Gastroesophageal sphincter (tissue), 4 donors: ENCODE measurements around the gene ZNF485. TPM values are rescaled to one million over a fixed set of nuclear protein-coding genes. Genes with fewer than 3 reads are reported as not detected.
"Not testable (repeated sequence)": the region's sequence is repeated elsewhere in the genome, so short reads cannot be mapped to it uniquely, and the experiment has no call there.

Source experiments
- ATAC-seq: fragments of 150-250 bp; one replicate; pipeline ENCODE4 v1.9.1; 2016; ENCODE audit warnings: mild to moderate bottlenecking, moderate library complexity
- H3K27ac ChIP-seq, 4 donors: fragments of 200-600 bp; sonication (generic) in 3 of 4; 1 replicate in 3 of 4; 2 replicates in 1 of 4; pipeline ENCODE4 v1.5.1; 2016 to 2019
- H3K27me3 ChIP-seq: fragments of 200-600 bp; sonication (generic); one replicate; pipeline ENCODE4 v1.5.1; 2019
- H3K36me3 ChIP-seq, 2 donors: fragments of 200-600 bp; sonication (generic); one replicate each; pipeline ENCODE4 v1.5.1; 2019; ENCODE audit warnings: control low read depth in 1 of 2
- H3K4me1 ChIP-seq, 3 donors: fragments of 200-600 bp; sonication (generic); 1 replicate in 2 of 3; 2 replicates in 1 of 3; pipeline ENCODE4 v1.5.1; 2016 to 2019; ENCODE audit warnings: control low read depth in 2 of 3
- H3K4me3 ChIP-seq, 2 donors: fragments of 200-600 bp; sonication (generic); one replicate each; pipeline ENCODE4 v1.5.1; 2019; ENCODE audit warnings: mild to moderate bottlenecking in 1 of 2, moderate library complexity in 1 of 2
- H3K9me3 ChIP-seq, 3 donors: fragments of 200-600 bp; sonication (generic); one replicate each; pipeline ENCODE4 v1.5.1; 2017 to 2019; ENCODE audit warnings: control low read depth in 2 of 3
- EP300 ChIP-seq: sonication (generic); formaldehyde crosslinking; IDR thresholded peaks from one replicate; pipeline ENCODE4 v1.6.1; 2017; ENCODE audit warnings: antibody characterized with exemption, mild to moderate bottlenecking
- POLR2A ChIP-seq, 2 donors: fragments of 450-650 bp; IDR thresholded peaks; one replicate each; pipeline ENCODE4 v1.6.1; 2017; ENCODE audit warnings: antibody characterized with exemption in 2 of 2, mild to moderate bottlenecking in 2 of 2, moderate library complexity in 1 of 2
- POLR2AphosphoS5 ChIP-seq: sonication (generic); formaldehyde crosslinking; IDR thresholded peaks from one replicate; pipeline ENCODE4 v1.6.1; 2017; ENCODE audit warnings: antibody characterized with exemption
- WGBS, 2 donors: methylation state at CpG; one replicate each; pipeline ENCODE4 v1.1.5; 2018; ENCODE audit warnings: low coverage in 1 of 2; 5-methylcytosine and 5-hydroxymethylcytosine counted together
- total RNA-seq, 4 donors: library from RNA; depleted of rRNA; stranded (reverse); fragments of >200 nt; gene quantifications; one replicate each; pipeline ENCODE4 v1.1.0, GENCODE V29; 2016
- TF ChIP-seq, protein P1 (sequence below), 4 experiments: fragments of 200-600 bp in 2 of 4; fragments of 450-650 bp in 2 of 4; sonication (generic) in 1 of 4; IDR thresholded peaks; one replicate each; pipeline ENCODE4 v1.5.1; 2017 to 2019; ENCODE audit warnings: antibody characterized with exemption in 4 of 4, mild to moderate bottlenecking in 2 of 4, moderate library complexity in 2 of 4

The ZNF485 gene
- total RNA-seq, 4 donors from 2014 or later, result 2.2 to 4.5 (median 2.4) TPM

- no peak for ATAC-seq
- H3K4me1 ChIP-seq, result no peaks in the 10 kb centered on the region
- no peak for TF ChIP-seq POLR2AphosphoS5
- no peak for TF ChIP-seq POLR2A (IDR thresholded peaks at IDR 0.05)
- TF ChIP-seq, protein P1, sequence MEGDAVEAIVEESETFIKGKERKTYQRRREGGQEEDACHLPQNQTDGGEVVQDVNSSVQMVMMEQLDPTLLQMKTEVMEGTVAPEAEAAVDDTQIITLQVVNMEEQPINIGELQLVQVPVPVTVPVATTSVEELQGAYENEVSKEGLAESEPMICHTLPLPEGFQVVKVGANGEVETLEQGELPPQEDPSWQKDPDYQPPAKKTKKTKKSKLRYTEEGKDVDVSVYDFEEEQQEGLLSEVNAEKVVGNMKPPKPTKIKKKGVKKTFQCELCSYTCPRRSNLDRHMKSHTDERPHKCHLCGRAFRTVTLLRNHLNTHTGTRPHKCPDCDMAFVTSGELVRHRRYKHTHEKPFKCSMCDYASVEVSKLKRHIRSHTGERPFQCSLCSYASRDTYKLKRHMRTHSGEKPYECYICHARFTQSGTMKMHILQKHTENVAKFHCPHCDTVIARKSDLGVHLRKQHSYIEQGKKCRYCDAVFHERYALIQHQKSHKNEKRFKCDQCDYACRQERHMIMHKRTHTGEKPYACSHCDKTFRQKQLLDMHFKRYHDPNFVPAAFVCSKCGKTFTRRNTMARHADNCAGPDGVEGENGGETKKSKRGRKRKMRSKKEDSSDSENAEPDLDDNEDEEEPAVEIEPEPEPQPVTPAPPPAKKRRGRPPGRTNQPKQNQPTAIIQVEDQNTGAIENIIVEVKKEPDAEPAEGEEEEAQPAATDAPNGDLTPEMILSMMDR (IDR thresholded peaks at IDR 0.05), result no peak
- TF ChIP-seq EP300, result no peak
- peaks cover 0 to 4% (median 0%) of the 10 kb centered on the region in 3 donors for H3K9me3 ChIP-seq
- H3K4me3 ChIP-seq, result no peak overlapping the region
- no peaks in the 10 kb centered on the region for H3K36me3 ChIP-seq
- H3K27ac ChIP-seq, result no peak overlapping the region
- 14 to 43% methylated on average over 1 of the region's 1 CpG for WGBS, 2 donors
- no peaks in the 10 kb centered on the region for H3K27me3 ChIP-seq
Observed at GRCh38 chr10:43627942-43628341, 21.7 kb downstream of the ZNF485 start.

GRCh38 chr10:43628956-43629355 lies 22.7 kb downstream of the ZNF485 start:
- Histone ChIP-seq H3K27me3 (no peaks in the 10 kb centered on the region), H3K9me3 (peaks cover 0 to 13% (median 0%) of the 10 kb centered on the region in 3 donors), H3K27ac (no peak overlapping the region), H3K4me1 (no peaks in the 10 kb centered on the region), H3K4me3 (no peak overlapping the region), H3K36me3 (no peaks in the 10 kb centered on the region)
- no peak for ATAC-seq
- no peak for TF ChIP-seq POLR2AphosphoS5
- no peak for TF ChIP-seq EP300
- TF ChIP-seq POLR2A (IDR thresholded peaks at IDR 0.05), result no peak
- TF ChIP-seq, protein P1 (IDR thresholded peaks at IDR 0.05), result no peak
- 89% methylated on average over 4 of the region's 4 CpGs; no CpG with 5 or more reads in 1 of the 2 donors for WGBS, 2 donors

GRCh38 chr10:43635816-43636215 lies 29.6 kb downstream of the ZNF485 start:
- not testable (repeated sequence) for ATAC-seq, H3K27me3 ChIP-seq, H3K4me1 ChIP-seq, H3K27ac ChIP-seq, H3K36me3 ChIP-seq, H3K4me3 ChIP-seq
- 54 to 100% methylated on average over 1 of the region's 1 CpG for WGBS, 2 donors
- H3K9me3 ChIP-seq, result peaks cover 0 to 74% (median 0%) of the 10 kb centered on the region in 3 donors

DNA sequence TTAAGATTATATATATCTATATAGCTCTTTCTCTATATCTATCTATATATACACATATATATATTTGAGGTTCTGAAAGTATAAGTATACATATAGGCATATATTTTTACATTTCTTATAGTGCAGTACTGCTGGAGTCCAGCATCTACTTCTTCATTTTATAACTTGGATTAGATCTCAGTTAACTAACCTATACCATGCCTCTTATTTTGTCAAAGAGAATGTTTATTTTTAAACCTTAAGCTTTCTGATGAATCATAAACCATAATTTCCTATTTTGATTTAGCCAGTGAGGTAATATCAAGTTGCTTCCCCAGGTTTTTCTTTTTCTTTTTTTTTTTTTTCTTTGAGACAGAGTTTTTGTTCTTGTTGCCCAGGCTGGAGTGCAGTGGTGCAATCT lies 34.4 kb downstream of the ZNF485 start:
- ATAC-seq, result no peak
- Histone ChIP-seq H3K27ac (no peak overlapping the region), H3K36me3 (peaks cover 17 to 37% of the 10 kb centered on the region in 2 donors), H3K27me3 (no peaks in the 10 kb centered on the region), H3K4me1 (no peaks in the 10 kb centered on the region), H3K9me3 (peaks cover 0 to 93% (median 6%) of the 10 kb centered on the region in 3 donors), H3K4me3 (no peak overlapping the region)
- TF ChIP-seq POLR2AphosphoS5 (no peak), EP300 (no peak), POLR2A (IDR thresholded peaks at IDR 0.05) (no peak)
- TF ChIP-seq, protein P1 (IDR thresholded peaks at IDR 0.05), result no peak

DNA sequence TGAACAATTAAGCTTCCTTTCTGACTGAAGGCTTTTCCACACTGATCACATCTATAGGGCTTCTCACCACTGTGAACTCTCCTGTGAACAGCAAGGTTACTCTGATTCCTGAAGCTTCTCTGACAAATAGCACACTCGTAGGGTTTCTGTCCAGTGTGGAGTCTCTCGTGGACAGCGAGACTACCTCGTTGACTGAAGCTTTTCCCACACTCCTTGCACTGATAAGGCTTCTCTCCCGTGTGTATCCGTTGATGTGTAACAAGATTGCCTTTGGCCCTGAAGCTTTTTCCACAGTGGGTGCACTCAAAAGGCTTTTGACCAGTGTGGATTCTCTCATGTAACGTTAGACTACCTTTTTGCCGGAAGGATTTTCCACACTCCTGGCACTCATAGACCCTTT lies 38.0 kb downstream of the ZNF485 start:
- Histone ChIP-seq H3K4me3 (no peak overlapping the region), H3K27ac (no peak overlapping the region), H3K9me3 (peaks cover 0 to 84% (median 6%) of the 10 kb centered on the region in 3 donors), H3K27me3 (no peaks in the 10 kb centered on the region), H3K36me3 (peaks cover 17 to 51% of the 10 kb centered on the region in 2 donors), H3K4me1 (peaks cover 0 to 12% (median 0%) of the 10 kb centered on the region in 3 donors)
- TF ChIP-seq, protein P1 (IDR thresholded peaks at IDR 0.05), result no peak
- TF ChIP-seq POLR2A (IDR thresholded peaks at IDR 0.05) (no peak), EP300 (no peak), POLR2AphosphoS5 (no peak)
- no peak for ATAC-seq
- 92 to 99% methylated on average over 4 to 8 of the region's 8 CpGs for WGBS, 2 donors
